ENCODE results near the gene RAB6B. TPM values are rescaled to one million over a fixed set of nuclear protein-coding genes. Genes with fewer than 3 reads are reported as not detected.

RAB6B gene
- total RNA-seq, 6 experiments from 2014 or later = 1.6 to 5.4 (median 2.1) TPM

DNA sequence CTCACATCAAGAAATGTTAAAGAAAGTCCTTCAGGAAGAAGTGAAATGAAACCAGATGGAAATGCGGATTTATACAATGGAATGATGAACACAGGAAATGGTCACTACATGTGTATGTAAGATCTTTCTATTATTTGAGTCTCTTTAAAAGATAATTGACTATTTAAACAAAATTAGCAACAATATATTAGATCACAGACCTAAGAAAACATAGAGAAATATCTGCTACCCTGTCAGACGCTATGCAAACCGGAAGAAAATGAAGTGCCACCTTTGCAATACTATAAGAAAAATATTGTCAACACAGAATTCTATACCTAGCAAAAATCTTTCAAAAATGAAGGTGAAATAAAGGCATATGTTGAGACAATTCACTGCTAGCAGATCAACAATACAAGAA lies 17.2 kb downstream of the RAB6B start:
- no peak for DNase-seq
- peaks cover 20% of the 10 kb centered on the region for H3K27me3 Mint-ChIP-seq (ENCODE audit: insufficient read depth)
- H3K36me3 Mint-ChIP-seq (ENCODE audit: low read depth) = no peaks in the 10 kb centered on the region
- no peak overlapping the region for H3K4me3 Mint-ChIP-seq
- TF ChIP-seq, protein P1, sequence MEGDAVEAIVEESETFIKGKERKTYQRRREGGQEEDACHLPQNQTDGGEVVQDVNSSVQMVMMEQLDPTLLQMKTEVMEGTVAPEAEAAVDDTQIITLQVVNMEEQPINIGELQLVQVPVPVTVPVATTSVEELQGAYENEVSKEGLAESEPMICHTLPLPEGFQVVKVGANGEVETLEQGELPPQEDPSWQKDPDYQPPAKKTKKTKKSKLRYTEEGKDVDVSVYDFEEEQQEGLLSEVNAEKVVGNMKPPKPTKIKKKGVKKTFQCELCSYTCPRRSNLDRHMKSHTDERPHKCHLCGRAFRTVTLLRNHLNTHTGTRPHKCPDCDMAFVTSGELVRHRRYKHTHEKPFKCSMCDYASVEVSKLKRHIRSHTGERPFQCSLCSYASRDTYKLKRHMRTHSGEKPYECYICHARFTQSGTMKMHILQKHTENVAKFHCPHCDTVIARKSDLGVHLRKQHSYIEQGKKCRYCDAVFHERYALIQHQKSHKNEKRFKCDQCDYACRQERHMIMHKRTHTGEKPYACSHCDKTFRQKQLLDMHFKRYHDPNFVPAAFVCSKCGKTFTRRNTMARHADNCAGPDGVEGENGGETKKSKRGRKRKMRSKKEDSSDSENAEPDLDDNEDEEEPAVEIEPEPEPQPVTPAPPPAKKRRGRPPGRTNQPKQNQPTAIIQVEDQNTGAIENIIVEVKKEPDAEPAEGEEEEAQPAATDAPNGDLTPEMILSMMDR (IDR thresholded peaks at IDR 0.05) = no peak
- H3K4me1 Mint-ChIP-seq (ENCODE audit: low read depth) = no peaks in the 10 kb centered on the region
- no peak overlapping the region for H3K27ac Mint-ChIP-seq
- H3K9me3 Mint-ChIP-seq = peaks cover 4% of the 10 kb centered on the region; the same call in 1 of the 2 replicates

DNA sequence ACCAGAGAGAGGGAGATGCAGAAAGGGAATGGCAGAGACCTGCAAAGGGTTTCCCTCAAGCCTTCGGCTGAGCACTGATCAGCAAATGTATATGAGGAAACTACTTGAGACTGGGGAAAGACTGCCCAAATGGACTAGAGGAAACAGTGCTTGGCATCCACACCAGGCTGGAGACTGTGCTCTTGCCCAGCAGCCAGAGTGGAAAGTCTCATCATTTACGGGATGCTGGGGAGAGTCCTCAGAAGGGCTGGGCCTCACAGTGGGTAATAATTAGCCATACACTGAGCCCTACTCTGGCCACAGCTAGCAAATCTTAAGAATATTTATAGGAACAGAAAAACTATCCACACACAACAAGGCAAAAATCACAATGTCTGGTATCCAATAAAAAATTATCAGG lies 18.5 kb downstream of the RAB6B start:
- Mint-ChIP-seq H3K4me3 (no peak overlapping the region), H3K27ac (no peak overlapping the region), H3K4me1 (ENCODE audit: low read depth) (no peaks in the 10 kb centered on the region), H3K9me3 (peaks cover 4% of the 10 kb centered on the region; the same call in 1 of the 2 replicates), H3K27me3 (ENCODE audit: insufficient read depth) (peaks cover 26% of the 10 kb centered on the region), H3K36me3 (ENCODE audit: low read depth) (no peaks in the 10 kb centered on the region)
- no peak for DNase-seq
- TF ChIP-seq, protein P1 (IDR thresholded peaks at IDR 0.05) = no peak

DNA sequence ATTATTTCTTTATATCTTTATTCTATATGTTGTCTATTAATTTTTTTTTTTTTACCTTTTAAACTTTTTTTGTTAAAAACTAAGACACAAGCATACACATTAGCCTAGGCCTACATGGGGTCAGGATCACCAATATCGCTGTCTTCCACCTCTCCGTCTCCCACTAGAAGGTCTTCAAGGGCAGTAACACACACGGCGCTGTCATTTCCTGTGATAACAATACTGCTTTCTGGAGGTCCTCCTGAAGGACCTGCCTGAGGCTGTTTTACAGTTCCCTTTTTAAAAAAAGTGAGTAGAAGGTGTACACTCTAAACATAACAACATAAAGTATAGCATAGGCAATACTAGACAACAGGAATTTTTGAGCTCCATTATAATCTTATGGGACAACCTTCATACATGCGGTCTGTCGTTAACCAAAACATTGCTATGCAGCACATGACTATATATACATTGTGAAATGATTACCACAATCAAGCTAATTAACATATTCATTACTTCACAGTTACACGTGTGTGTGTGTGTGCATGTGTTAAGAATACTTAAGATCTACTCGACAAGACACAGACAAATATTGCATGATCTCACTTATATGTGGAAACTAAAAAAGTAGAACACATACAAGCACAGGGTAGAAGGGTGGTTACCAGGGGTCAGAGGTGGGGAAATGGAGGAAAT lies 20.8 kb downstream of the RAB6B start:
- peaks cover 42% of the 10 kb centered on the region for H3K27me3 Mint-ChIP-seq (ENCODE audit: insufficient read depth)

DNA sequence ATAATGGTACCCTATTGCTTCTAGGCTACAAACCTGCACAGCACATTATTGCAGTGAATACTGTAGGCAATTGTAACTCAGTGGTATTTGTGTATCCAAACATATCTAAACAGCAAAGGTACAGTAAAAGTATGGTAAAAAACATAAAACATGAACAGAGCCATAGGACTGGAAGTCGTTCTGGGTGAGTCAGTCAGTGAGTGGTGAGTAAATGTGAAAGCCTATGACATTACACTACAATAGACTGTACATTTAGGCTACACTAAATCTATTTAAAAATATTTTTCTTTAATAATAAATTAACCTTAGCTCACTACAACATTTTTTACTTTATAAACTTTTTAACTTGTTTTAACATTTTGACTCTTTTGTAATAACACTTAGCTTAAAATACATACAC lies 21.3 kb downstream of the RAB6B start:
- peaks cover 4% of the 10 kb centered on the region; the same call in 1 of the 2 replicates for H3K9me3 Mint-ChIP-seq
- TF ChIP-seq, protein P1 (IDR thresholded peaks at IDR 0.05) = no peak
- H3K27ac Mint-ChIP-seq = no peak overlapping the region
- H3K36me3 Mint-ChIP-seq (ENCODE audit: low read depth) = no peaks in the 10 kb centered on the region
- no peak overlapping the region for H3K4me3 Mint-ChIP-seq
- no peak for DNase-seq
- peaks cover 43% of the 10 kb centered on the region for H3K27me3 Mint-ChIP-seq (ENCODE audit: insufficient read depth)
- H3K4me1 Mint-ChIP-seq (ENCODE audit: low read depth) = no peaks in the 10 kb centered on the region

More for the DNA sequence above, 20.8 kb downstream of the RAB6B start:
- no peaks in the 10 kb centered on the region for H3K36me3 Mint-ChIP-seq (ENCODE audit: low read depth)
- H3K4me1 Mint-ChIP-seq (ENCODE audit: low read depth) = no peaks in the 10 kb centered on the region
- no peak overlapping the region for H3K4me3 Mint-ChIP-seq
- TF ChIP-seq, protein P1 (IDR thresholded peaks at IDR 0.05) = no peak
- no peak overlapping the region for H3K27ac Mint-ChIP-seq
- DNase-seq = no peak
- peaks cover 4% of the 10 kb centered on the region; the same call in 1 of the 2 replicates for H3K9me3 Mint-ChIP-seq

DNA sequence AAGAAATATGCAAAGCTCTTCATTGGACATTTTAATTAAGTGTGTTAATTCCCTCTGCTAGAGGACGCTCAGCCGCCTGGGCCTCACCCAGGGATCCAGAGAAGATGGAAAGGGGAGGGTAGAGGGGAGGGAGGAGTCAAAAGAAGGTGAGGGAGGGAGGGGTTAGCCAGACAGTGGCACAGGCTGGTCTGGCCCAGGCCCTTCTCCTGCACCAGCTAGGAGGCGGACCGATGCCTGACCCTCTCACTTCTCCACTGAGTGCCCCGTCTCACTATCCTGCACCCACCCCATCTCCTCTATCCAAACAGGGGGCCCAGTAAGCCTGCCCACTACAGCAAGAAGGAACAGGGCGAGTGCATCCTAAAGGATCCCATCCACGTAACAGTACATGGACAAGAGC lies 22.9 kb downstream of the RAB6B start:
- Mint-ChIP-seq H3K27me3 (ENCODE audit: insufficient read depth) (peaks cover 51% of the 10 kb centered on the region), H3K4me3 (no peak overlapping the region), H3K4me1 (ENCODE audit: low read depth) (no peaks in the 10 kb centered on the region), H3K9me3 (peaks cover under 1% of the 10 kb centered on the region; the same call in 1 of the 2 replicates), H3K27ac (no peak overlapping the region), H3K36me3 (ENCODE audit: low read depth) (no peaks in the 10 kb centered on the region)
- DNase-seq = no peak
- TF ChIP-seq, protein P1 (IDR thresholded peaks at IDR 0.05) = no peak

Data from HFFc6 (cell line).